Endothelial cell of umbilical vein (primary cell): ENCODE results near the gene DTX3.

Source experiments
- EZH2 ChIP-seq: IDR thresholded peaks from 2 replicates; pipeline ENCODE4 v1.6.1; 2012; ENCODE audit warnings: borderline replicate concordance, low read depth, mild to moderate bottlenecking, moderate library complexity, low read length, inconsistent platforms; ENCODE audit not compliant: severe bottlenecking
- FOS ChIP-seq: IDR thresholded peaks from 2 replicates; pipeline ENCODE4 v1.6.1; 2011; ENCODE audit warnings: mild to moderate bottlenecking, low read length, moderate library complexity, borderline replicate concordance; ENCODE audit not compliant: insufficient read depth
- GATA2 ChIP-seq: IDR thresholded peaks from 2 replicates; pipeline ENCODE4 v1.7.0; 2011; ENCODE audit warnings: low read depth, mild to moderate bottlenecking, moderate library complexity, mixed read lengths, low read length; ENCODE audit not compliant: insufficient read length, insufficient read depth
- MYC ChIP-seq: IDR thresholded peaks from one replicate; pipeline ENCODE4 v1.6.1; 2011; ENCODE audit warnings: mild to moderate bottlenecking, low read depth, low read length
- POLR2A ChIP-seq: IDR thresholded peaks from 2 replicates; pipeline ENCODE4 v1.6.1; 2012; ENCODE audit warnings: low read depth, mild to moderate bottlenecking, control low read depth, low read length
- POLR2AphosphoS5 ChIP-seq: IDR thresholded peaks from 2 replicates; pipeline ENCODE4 v1.6.1; 2012; ENCODE audit warnings: low read depth, mild to moderate bottlenecking, control low read depth, low read length, moderate library complexity; ENCODE audit not compliant: insufficient read depth
- TF ChIP-seq, protein P1 (sequence below), 2 donors: IDR thresholded peaks; 1 replicate in 1 of 2; 2 replicates in 1 of 2; pipeline ENCODE4 v1.5.1; 2011; ENCODE audit warnings: low read length in 2 of 2, mild to moderate bottlenecking in 2 of 2, moderate library complexity in 2 of 2, control low read depth in 1 of 2, inconsistent platforms in 1 of 2, low read depth in 1 of 2; ENCODE audit not compliant: insufficient read depth in 1 of 2; ENCODE audit errors: extremely low read depth in 1 of 2
- TF ChIP-seq, protein P2 (sequence below): IDR thresholded peaks from 2 replicates; pipeline ENCODE4 v1.6.1; 2011; ENCODE audit not compliant: insufficient read depth, insufficient read length

DNA sequence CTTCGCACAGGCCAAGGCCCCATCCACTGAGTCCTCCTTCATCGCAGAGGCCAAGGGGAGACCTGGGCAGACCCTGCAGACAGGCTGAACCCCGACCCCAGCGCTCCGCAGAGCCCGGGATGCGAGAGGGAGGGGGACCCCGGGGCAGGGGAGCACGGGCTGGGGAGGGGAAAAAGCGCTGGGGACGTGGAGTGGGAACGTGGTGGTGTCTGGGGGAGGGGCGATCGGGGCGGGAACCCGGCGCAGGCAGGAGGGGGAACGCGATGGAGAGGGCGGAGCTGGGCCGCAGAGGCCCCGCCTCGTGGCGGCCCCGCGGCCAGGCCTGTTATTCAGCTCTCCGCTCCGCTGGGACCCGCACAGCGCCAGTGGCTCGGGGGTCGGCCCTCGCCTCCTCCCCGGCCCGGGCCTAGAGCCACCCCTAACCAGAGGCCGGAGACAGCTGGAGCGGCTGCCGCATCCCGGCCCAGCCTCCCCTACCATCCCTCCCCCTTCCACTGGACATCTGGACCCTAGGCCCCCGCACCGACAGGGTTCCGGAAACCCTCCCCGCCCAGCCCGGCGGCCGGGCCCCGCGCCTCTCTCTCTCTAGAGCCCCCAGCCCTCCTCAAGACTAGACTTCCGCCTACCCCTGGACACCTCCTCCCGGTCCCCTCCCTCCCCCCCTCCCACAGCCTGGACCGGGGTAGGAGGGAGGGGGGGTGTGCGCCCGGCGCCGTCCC lies 6.6 kb downstream of the DTX3 start, which contains the start of gene ARHGEF25:
- TF ChIP-seq, protein P1, sequence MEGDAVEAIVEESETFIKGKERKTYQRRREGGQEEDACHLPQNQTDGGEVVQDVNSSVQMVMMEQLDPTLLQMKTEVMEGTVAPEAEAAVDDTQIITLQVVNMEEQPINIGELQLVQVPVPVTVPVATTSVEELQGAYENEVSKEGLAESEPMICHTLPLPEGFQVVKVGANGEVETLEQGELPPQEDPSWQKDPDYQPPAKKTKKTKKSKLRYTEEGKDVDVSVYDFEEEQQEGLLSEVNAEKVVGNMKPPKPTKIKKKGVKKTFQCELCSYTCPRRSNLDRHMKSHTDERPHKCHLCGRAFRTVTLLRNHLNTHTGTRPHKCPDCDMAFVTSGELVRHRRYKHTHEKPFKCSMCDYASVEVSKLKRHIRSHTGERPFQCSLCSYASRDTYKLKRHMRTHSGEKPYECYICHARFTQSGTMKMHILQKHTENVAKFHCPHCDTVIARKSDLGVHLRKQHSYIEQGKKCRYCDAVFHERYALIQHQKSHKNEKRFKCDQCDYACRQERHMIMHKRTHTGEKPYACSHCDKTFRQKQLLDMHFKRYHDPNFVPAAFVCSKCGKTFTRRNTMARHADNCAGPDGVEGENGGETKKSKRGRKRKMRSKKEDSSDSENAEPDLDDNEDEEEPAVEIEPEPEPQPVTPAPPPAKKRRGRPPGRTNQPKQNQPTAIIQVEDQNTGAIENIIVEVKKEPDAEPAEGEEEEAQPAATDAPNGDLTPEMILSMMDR (IDR thresholded peaks at IDR 0.05; ENCODE audit: extremely low read depth in 1 of 2, insufficient read depth in 1 of 2, low read depth in 1 of 2, low read length in 2 of 2): no peak
- TF ChIP-seq POLR2A (peak; percentile 56), POLR2AphosphoS5 (peak; percentile 32), EZH2 (no peak), MYC (no peak), GATA2 (no peak), FOS (no peak)
- TF ChIP-seq, protein P2, sequence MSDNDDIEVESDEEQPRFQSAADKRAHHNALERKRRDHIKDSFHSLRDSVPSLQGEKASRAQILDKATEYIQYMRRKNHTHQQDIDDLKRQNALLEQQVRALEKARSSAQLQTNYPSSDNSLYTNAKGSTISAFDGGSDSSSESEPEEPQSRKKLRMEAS: no peak
